Immature natural killer cell (primary cell): ENCODE results near the gene MEI1. TPM values are rescaled to one million over a fixed set of nuclear protein-coding genes. Genes with fewer than 3 reads are reported as not detected.
"Not testable (repeated sequence)": the region's sequence is repeated elsewhere in the genome, so short reads cannot be mapped to it uniquely, and the experiment has no call there.

Experiments used
- DNase-seq, 3 donors: peaks; one replicate each; pipeline ENCODE4 v3.0.0; 2022; ENCODE audit warnings: mixed read lengths in 1 of 3
- H3K27ac Mint-ChIP-seq, 6 donors: one replicate each; pipeline ENCODE4 v1.8.0; 2020; ENCODE audit warnings: mixed read lengths in 6 of 6, mild to moderate bottlenecking in 5 of 6, inconsistent platforms in 4 of 6, moderate library complexity in 3 of 6
- H3K27me3 Mint-ChIP-seq, 3 donors: one replicate each; pipeline ENCODE4 v1.8.0; 2020 to 2021; ENCODE audit warnings: low read depth in 3 of 3, mild to moderate bottlenecking in 3 of 3, mixed read lengths in 3 of 3, moderate library complexity in 3 of 3, inconsistent platforms in 1 of 3
- H3K36me3 Mint-ChIP-seq, 3 donors: one replicate each; pipeline ENCODE4 v1.8.0; 2020; ENCODE audit warnings: mixed read lengths in 3 of 3, inconsistent platforms in 2 of 3, mild to moderate bottlenecking in 2 of 3
- H3K4me1 Mint-ChIP-seq, 2 donors: one replicate each; pipeline ENCODE4 v1.8.0; 2020; ENCODE audit warnings: inconsistent platforms in 2 of 2, mild to moderate bottlenecking in 2 of 2, mixed read lengths in 2 of 2, moderate library complexity in 1 of 2
- H3K4me3 Mint-ChIP-seq, 5 donors: one replicate each; pipeline ENCODE4 v1.8.0; 2020; ENCODE audit warnings: mild to moderate bottlenecking in 5 of 5, mixed read lengths in 5 of 5, inconsistent platforms in 3 of 5, moderate library complexity in 3 of 5
- H3K9me3 Mint-ChIP-seq, 6 donors: one replicate each; pipeline ENCODE4 v1.8.0; 2020; ENCODE audit warnings: mild to moderate bottlenecking in 6 of 6, mixed read lengths in 6 of 6, inconsistent platforms in 4 of 6, moderate library complexity in 3 of 6
- polyA plus RNA-seq, 3 donors: library from polyadenylated mRNA; unstranded; fragments of 300-500 nt; fragmentation: Illumina TruSeq; gene quantifications; one replicate each; pipeline ENCODE4 v1.2.3, GENCODE V29; 2021

Gene MEI1
- polyA plus RNA-seq: 100 to 1,000 TPM; 122 to 250 (median 178) TPM

DNA sequence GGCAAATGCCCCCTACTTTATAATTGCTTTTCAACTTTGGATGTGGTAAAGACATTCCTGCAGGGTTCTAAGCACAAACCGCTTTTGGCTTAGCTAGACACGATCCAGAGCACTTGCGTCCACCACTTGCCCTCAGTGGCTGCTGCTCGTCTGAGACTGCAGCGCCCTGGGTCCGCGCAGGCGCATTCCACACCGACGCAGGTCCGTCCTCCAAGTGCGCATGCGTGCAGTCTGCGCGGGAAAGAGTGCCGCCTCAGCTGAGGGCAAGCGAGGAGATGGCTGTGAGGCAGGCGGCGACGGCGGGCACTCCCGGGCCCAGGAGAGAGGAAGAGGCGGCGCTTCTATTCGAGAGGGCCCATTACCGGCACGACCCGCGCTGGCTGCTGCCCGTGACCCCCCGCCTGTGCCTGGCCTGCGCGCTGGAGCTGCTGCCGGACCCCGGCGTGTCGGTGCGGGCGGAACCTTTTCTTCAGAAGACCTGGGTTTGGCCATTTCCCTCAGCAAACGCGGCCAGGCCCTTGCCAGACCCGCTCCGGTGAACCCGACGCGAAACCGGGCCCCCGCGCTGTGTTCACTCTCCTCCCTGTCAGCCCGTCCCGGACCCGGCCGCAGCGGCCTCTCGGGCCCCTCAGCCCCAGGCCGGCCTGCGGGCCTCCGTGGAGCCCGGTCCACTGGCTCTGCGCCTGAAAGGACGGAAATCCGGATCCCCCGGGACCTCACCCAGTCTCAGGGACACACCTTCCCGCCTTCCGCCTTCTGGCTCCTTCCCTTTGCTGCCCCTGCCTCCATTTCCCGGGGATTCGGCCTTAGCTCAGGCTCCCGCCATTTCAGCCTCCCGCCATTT lies at the start of gene MEI1:
MEI1 (plus strand) TSS at position 240 of the 844 bp plus-strand sequence; CDS start at position 276, 36 bp downstream.
- peak; percentile 80 to 83 (median 83) for DNase-seq
- Mint-ChIP-seq H3K9me3 (no peaks in the 10 kb centered on the region), H3K36me3 (no peaks in the 10 kb centered on the region), H3K27ac (peak within 1 kb of the TSS; percentile 46 to 90 (median 81)), H3K27me3 (peaks cover 3 to 8% (median 3%) of the 10 kb centered on the region in 3 donors), H3K4me1 (peaks cover 9 to 12% of the 10 kb centered on the region in 2 donors), H3K4me3 (peak within 1 kb of the TSS; percentile 74 to 92 (median 79))

DNA sequence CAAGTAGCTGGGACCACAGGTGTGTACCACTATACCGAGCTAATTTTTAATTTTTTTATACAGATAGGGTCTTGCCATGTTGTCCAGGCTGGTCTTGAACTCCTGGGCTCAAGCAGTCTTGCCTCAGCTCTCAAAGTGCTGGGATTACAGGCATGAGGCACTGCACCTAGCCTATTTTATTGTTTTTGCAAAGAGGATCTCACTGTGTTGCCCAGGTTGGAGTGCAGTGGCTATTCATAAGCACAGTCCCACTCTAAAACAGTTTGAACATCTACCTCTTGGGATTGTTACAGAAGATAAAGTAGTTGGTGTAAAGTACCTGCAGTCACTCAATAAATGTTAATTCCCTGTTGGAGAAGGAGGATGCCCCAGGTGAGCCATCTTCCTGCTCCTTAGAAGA lies 49.1 kb upstream of the MEI1 start:
- no peak overlapping the region for H3K4me3 Mint-ChIP-seq
- H3K27me3 Mint-ChIP-seq: peaks cover 0 to 2% (median 0%) of the 10 kb centered on the region in 3 donors
- H3K36me3 Mint-ChIP-seq: peaks cover 5 to 23% (median 7%) of the 10 kb centered on the region in 3 donors
- H3K4me1 Mint-ChIP-seq: no peaks in the 10 kb centered on the region
- H3K27ac Mint-ChIP-seq: no peak overlapping the region
- H3K9me3 Mint-ChIP-seq: no peaks in the 10 kb centered on the region
- DNase-seq: no peak

DNA sequence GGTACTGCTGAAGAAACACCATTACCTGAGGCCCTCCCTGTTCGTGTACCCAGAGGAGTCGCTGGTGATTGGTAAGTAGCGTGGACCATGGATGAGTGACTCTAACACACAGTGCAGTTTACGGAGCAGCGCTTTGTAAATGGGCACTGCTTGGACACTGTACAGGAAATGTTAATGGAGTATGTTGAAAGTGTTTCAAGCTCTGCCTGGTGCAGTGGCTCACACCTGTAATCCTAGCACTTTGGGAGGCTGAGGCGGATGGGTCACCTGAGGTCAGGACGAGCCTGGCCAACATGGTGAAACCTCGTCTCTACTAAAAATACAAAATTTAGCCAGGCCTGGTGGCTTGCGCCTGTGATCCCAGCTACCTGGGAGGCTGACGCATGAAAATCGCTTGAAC lies 48.5 kb upstream of the MEI1 start:
- no peaks in the 10 kb centered on the region for H3K4me1 Mint-ChIP-seq
- peaks cover 5 to 25% (median 7%) of the 10 kb centered on the region in 3 donors for H3K36me3 Mint-ChIP-seq
- H3K4me3 Mint-ChIP-seq: no peak overlapping the region
- peaks cover 0 to 2% (median 0%) of the 10 kb centered on the region in 3 donors for H3K27me3 Mint-ChIP-seq
- no peak overlapping the region for H3K27ac Mint-ChIP-seq
- H3K9me3 Mint-ChIP-seq: no peaks in the 10 kb centered on the region
- DNase-seq: no peak

- no peak for DNase-seq
- no peak overlapping the region for H3K4me3 Mint-ChIP-seq
- H3K4me1 Mint-ChIP-seq: no peaks in the 10 kb centered on the region
- H3K36me3 Mint-ChIP-seq: peaks cover 9 to 28% (median 17%) of the 10 kb centered on the region in 3 donors
- H3K27ac Mint-ChIP-seq: no peak overlapping the region
- H3K9me3 Mint-ChIP-seq: no peaks in the 10 kb centered on the region
- peaks cover 0 to 2% (median 0%) of the 10 kb centered on the region in 3 donors for H3K27me3 Mint-ChIP-seq
Measured at GRCh38 chr22:41654322-41654721, 45.0 kb upstream of the MEI1 start.

- Mint-ChIP-seq H3K4me1 (no peaks in the 10 kb centered on the region), H3K4me3 (no peak overlapping the region), H3K36me3 (peaks cover 18 to 38% (median 20%) of the 10 kb centered on the region in 3 donors), H3K27ac (no peak overlapping the region), H3K27me3 (peaks cover 0 to 1% (median 0%) of the 10 kb centered on the region in 3 donors), H3K9me3 (no peaks in the 10 kb centered on the region)
- no peak for DNase-seq
Measured at GRCh38 chr22:41656556-41656955, 42.7 kb upstream of the MEI1 start.

DNA sequence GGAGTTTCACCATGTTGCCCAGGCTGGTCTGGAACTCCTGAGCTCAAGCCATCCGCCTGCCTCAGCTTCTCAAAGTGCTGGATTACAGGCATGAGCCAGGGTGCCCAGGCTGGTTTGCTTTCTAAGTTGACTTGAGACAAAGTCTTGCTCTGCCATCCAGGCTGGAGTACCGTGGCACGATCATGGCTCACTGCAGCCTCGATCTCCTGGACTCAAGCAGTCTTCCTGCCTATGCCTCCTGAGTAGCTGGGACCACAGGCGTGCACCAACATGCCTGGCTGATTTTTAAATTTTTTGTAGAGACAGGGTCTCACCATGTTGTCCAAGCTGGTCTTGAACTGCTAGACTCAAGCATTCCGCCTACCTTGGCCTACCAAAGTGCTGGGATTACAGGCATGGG lies 41.6 kb upstream of the MEI1 start:
- Mint-ChIP-seq H3K27ac (no peak overlapping the region), H3K36me3 (peaks cover 18 to 42% (median 23%) of the 10 kb centered on the region in 3 donors), H3K4me1 (no peaks in the 10 kb centered on the region), H3K4me3 (no peak overlapping the region), H3K9me3 (no peaks in the 10 kb centered on the region), H3K27me3 (peaks cover 0 to 1% (median 0%) of the 10 kb centered on the region in 3 donors)
- DNase-seq: no peak

DNA sequence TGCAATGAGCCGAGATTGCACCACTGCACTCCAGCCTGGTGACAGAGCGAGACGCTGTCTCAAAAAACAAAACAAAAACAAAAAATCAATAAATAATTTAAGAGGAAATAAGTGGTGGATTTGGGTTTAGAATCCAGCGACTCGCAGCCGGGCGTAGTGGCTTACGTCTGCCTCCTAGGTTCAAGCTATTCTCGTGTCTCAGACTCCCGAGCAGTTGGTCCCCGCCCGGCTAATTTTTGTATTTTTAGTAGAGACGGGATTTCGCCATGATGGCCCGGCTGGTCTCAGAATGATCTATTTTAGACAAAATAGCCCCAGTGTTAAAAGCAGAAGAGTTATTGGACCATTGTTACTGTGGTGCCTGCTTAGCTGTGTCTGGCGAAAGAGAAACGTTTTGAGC lies 40.4 kb upstream of the MEI1 start:
- no peaks in the 10 kb centered on the region for H3K9me3 Mint-ChIP-seq
- no peak overlapping the region for H3K4me3 Mint-ChIP-seq
- no peaks in the 10 kb centered on the region for H3K4me1 Mint-ChIP-seq
- peaks cover 0 to 1% (median 0%) of the 10 kb centered on the region in 3 donors for H3K27me3 Mint-ChIP-seq
- H3K27ac Mint-ChIP-seq: no peak overlapping the region
- H3K36me3 Mint-ChIP-seq: peaks cover 18 to 43% (median 23%) of the 10 kb centered on the region in 3 donors
- DNase-seq: no peak

DNA sequence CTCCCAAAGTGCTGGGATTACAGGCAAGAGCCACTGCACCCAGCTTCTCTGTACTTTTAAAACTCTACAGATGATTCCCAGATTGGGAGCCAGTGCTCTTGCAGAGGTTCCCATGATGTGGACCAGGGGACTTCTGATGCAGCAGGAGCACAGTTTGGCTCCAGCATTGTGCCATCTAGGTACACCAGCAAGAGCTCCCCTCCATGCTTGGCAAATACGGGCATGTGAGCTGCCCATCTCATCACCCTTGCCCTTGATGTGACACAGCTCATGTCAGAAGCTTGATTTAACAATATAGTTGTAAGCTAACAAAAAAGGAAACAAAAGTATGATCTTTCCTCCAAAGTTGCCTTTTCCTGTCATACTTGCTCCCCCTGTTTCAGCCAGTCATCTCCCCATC lies 39.4 kb upstream of the MEI1 start:
- no peak for DNase-seq
- Mint-ChIP-seq H3K4me3 (no peak overlapping the region), H3K27ac (peak overlapping the region in 2 of 6 donors; percentile 53 to 65), H3K36me3 (peaks cover 18 to 42% (median 23%) of the 10 kb centered on the region in 3 donors), H3K9me3 (no peaks in the 10 kb centered on the region), H3K27me3 (peaks cover 0 to 1% (median 0%) of the 10 kb centered on the region in 3 donors), H3K4me1 (no peaks in the 10 kb centered on the region)

GRCh38 chr22:41660416-41660815 lies 38.9 kb upstream of the MEI1 start:
- no peak for DNase-seq

DNA sequence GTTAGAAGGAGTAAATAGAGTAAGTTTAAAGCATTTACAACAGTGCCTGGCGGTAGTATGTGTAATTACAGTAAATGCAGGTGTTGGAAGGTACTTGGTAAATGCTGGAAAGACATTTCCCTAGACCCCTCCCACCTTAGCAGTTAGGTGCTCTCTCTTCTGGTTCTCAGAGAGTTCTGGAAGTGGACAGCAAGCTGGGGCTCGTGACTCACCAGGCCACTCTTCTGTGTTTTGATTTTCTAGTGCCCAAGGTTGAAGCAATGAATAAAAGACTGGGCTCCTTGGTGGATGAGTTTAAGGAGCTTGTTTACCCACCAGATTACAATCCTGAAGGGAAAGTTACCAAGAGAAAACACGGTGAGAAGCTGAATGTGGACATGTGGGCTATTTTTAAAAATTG lies 38.2 kb upstream of the MEI1 start:
- H3K4me3 Mint-ChIP-seq: no peak overlapping the region
- peak overlapping the region in 2 of 6 donors; percentile 29 to 46 for H3K27ac Mint-ChIP-seq
- H3K9me3 Mint-ChIP-seq: no peaks in the 10 kb centered on the region
- peaks cover 0 to 1% (median 0%) of the 10 kb centered on the region in 3 donors for H3K27me3 Mint-ChIP-seq
- H3K36me3 Mint-ChIP-seq: peaks cover 18 to 40% (median 23%) of the 10 kb centered on the region in 3 donors
- no peaks in the 10 kb centered on the region for H3K4me1 Mint-ChIP-seq
- no peak for DNase-seq

More at GRCh38 chr22:41660416-41660815, 38.9 kb upstream of the MEI1 start:
- Mint-ChIP-seq H3K9me3 (no peaks in the 10 kb centered on the region), H3K4me1 (no peaks in the 10 kb centered on the region), H3K36me3 (peaks cover 18 to 42% (median 23%) of the 10 kb centered on the region in 3 donors), H3K4me3 (no peak overlapping the region), H3K27ac (peak overlapping the region in 4 of 6 donors; percentile 29 to 65 (median 41)), H3K27me3 (peaks cover 0 to 1% (median 0%) of the 10 kb centered on the region in 3 donors)

DNA sequence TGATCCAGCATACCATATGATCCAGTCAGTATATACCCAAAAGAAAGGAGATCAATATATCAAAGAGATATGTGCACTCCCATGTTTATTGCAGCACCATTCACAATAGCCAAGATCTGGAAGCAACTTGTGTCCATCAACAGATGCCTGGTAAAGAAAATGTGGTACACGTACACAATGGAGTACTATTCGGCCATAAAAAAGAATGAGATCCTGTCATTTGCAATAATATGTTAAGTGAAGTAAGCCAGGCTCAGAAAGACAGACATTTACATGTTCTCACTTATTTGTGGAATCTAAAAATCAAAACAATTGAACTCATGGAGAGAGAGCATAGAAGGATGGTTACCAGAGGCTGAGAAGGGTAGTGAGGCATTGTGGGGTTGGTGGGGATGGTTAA lies 37.6 kb upstream of the MEI1 start:
- Mint-ChIP-seq H3K9me3 (no peaks in the 10 kb centered on the region), H3K27ac (peak overlapping the region in 2 of 6 donors; percentile 53 to 55), H3K27me3 (peaks cover 2 to 4% (median 3%) of the 10 kb centered on the region in 3 donors), H3K4me3 (no peak overlapping the region), H3K36me3 (peaks cover 18 to 40% (median 23%) of the 10 kb centered on the region in 3 donors), H3K4me1 (peaks cover 2 to 3% of the 10 kb centered on the region in 2 donors)
- DNase-seq: no peak

DNA sequence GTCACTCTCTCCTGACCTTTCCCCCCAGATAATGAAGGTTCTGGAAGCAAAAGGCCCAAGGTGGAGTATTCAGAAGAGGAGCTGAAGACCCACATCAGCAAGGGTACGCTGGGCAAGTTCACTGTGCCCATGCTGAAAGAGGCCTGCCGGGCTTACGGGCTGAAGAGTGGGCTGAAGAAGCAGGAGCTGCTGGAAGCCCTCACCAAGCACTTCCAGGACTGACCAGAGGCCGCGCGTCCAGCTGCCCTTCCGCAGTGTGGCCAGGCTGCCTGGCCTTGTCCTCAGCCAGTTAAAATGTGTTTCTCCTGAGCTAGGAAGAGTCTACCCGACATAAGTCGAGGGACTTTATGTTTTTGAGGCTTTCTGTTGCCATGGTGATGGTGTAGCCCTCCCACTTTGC lies 35.7 kb upstream of the MEI1 start:
- H3K4me1 Mint-ChIP-seq: peaks cover 10 to 13% of the 10 kb centered on the region in 2 donors
- H3K27ac Mint-ChIP-seq: peak overlapping the region in 4 of 6 donors; percentile 41 to 77 (median 54)
- DNase-seq, H3K9me3 Mint-ChIP-seq, H3K27me3 Mint-ChIP-seq, H3K4me3 Mint-ChIP-seq: not testable (repeated sequence)
- H3K36me3 Mint-ChIP-seq: peaks cover 9 to 35% (median 19%) of the 10 kb centered on the region in 3 donors

GRCh38 chr22:41664490-41664889 lies 34.8 kb upstream of the MEI1 start:
- Mint-ChIP-seq H3K4me1 (peaks cover 13 to 14% of the 10 kb centered on the region in 2 donors), H3K4me3 (no peak overlapping the region), H3K9me3 (no peaks in the 10 kb centered on the region), H3K36me3 (peaks cover 8 to 34% (median 19%) of the 10 kb centered on the region in 3 donors), H3K27ac (peak overlapping the region in 2 of 6 donors; percentile 9 to 10), H3K27me3 (peaks cover 4 to 8% (median 5%) of the 10 kb centered on the region in 3 donors)
- DNase-seq: no peak

DNA sequence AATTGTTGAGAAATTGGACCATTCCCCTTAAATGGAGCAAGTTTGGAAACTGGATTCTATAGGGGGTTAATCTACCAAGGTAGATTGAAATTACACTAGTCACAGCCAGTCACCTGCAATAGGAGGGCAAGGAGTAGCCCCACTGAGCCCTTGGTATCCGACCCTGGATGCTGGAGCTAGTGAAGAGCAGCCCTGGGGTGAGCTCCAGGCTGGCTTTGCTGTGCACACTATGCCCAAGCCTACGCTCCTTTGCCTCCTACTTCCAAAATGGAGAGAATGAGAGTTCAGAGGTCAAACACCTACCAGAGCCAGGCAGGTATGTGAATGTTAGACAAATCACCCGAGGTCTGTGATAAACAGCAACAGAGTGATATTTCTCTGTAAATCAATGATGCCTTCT lies 34.4 kb upstream of the MEI1 start:
- no peak for DNase-seq
- H3K36me3 Mint-ChIP-seq: peaks cover 8 to 32% (median 19%) of the 10 kb centered on the region in 3 donors
- no peaks in the 10 kb centered on the region for H3K9me3 Mint-ChIP-seq
- peaks cover 4 to 8% (median 5%) of the 10 kb centered on the region in 3 donors for H3K27me3 Mint-ChIP-seq
- H3K4me3 Mint-ChIP-seq: no peak overlapping the region
- H3K27ac Mint-ChIP-seq: no peak overlapping the region
- H3K4me1 Mint-ChIP-seq: peaks cover 13 to 14% of the 10 kb centered on the region in 2 donors
